Measurements from ENCODE around the gene SRGAP3. TPM values are rescaled to one million over a fixed set of nuclear protein-coding genes. Genes with fewer than 3 reads are reported as not detected.

Gene SRGAP3
- total and polyA plus RNA-seq, 2 donors (not counting 1 experiment from before 2014, with no cell fraction given): 1.4 to 1.5 TPM

GRCh38 chr3:9203317-9203716, 46.1 kb downstream of the SRGAP3 start:
- Histone ChIP-seq H3K9ac (ENCODE audit: low read length) (no peak overlapping the region), H3K9me3 (ENCODE audit: control extremely low read depth in 1 of 3, control insufficient read depth in 2 of 3, insufficient read depth in 1 of 3, low read length in 2 of 3) (no peaks in the 10 kb centered on the region), H3K4me2 (replicated peaks; ENCODE audit: low read depth, low read length, poor library complexity, severe bottlenecking) (no peak overlapping the region), H3K27ac (ENCODE audit: low read length in 2 of 2) (no peak overlapping the region), H3K4me3 (ENCODE audit: control extremely low read depth in 1 of 5, extremely low read depth in 1 of 5, insufficient read depth in 1 of 5, low read depth in 2 of 5, low read length in 4 of 5) (no peak overlapping the region), H3K79me2 (ENCODE audit: control insufficient read depth, insufficient read depth, low read length) (no peaks in the 10 kb centered on the region), H2AFZ (ENCODE audit: insufficient read depth, low read depth, low read length, poor library complexity, severe bottlenecking) (no peak overlapping the region), H3K36me3 (replicated peaks in 1 of 2; ENCODE audit: control extremely low read depth in 1 of 2, control insufficient read depth in 1 of 2, extremely low read depth in 1 of 2, insufficient read depth in 2 of 2, low read length in 1 of 2) (no peaks in the 10 kb centered on the region), H4K20me1 (ENCODE audit: control insufficient read depth, insufficient read depth, low read length, poor library complexity, severe bottlenecking) (no peaks in the 10 kb centered on the region), H3K27me3 (replicated peaks in 1 of 4; ENCODE audit: control extremely low read depth in 1 of 4, control insufficient read depth in 3 of 4, insufficient read depth in 4 of 4, low read length in 3 of 4) (peaks cover 0 to 2% (median 0%) of the 10 kb centered on the region in 4 experiments), H3K4me1 (ENCODE audit: control insufficient read depth in 2 of 2, insufficient read depth in 2 of 2, low read length in 2 of 2) (no peaks in the 10 kb centered on the region)
- TF ChIP-seq CTCF (IDR thresholded peaks at IDR 0.05) (no peak), EZH2 (IDR thresholded peaks at IDR 0.05; ENCODE audit: borderline replicate concordance, insufficient read depth, low read depth, low read length, poor library complexity, severe bottlenecking) (no peak)
- H3K27me3 Mint-ChIP-seq: peaks cover 14% of the 10 kb centered on the region
- 100% methylated on average over 2 of the region's 2 CpGs for WGBS (ENCODE audit: insufficient coverage)
- intact Hi-C loops (cut with micrococcal nuclease): no loop called here
- no peaks in the 10 kb centered on the region for H3K4me1 Mint-ChIP-seq
- H3K4me3 Mint-ChIP-seq: no peak overlapping the region
- POLR2A ChIA-PET: no interaction called here
- no peaks in the 10 kb centered on the region for H3K9me3 Mint-ChIP-seq (ENCODE audit: insufficient read depth)
- H3K27ac Mint-ChIP-seq: no peak overlapping the region
- DNase-seq: no peak
- CTCF ChIA-PET: no interaction called here
- ATAC-seq (ENCODE audit: low read depth): no peak

GRCh38 chr3:9202546-9202945, 46.9 kb downstream of the SRGAP3 start:
- H3K4me1 ChIP-seq (ENCODE audit: control insufficient read depth in 2 of 2, insufficient read depth in 2 of 2, low read length in 2 of 2): no peaks in the 10 kb centered on the region
- TF ChIP-seq CTCF (IDR thresholded peaks at IDR 0.05): no peak
- no peak for TF ChIP-seq EZH2 (IDR thresholded peaks at IDR 0.05; ENCODE audit: borderline replicate concordance, insufficient read depth, low read depth, low read length, poor library complexity, severe bottlenecking)
- intact Hi-C loops (cut with micrococcal nuclease): no loop called here
- H3K9me3 ChIP-seq (ENCODE audit: control extremely low read depth in 1 of 3, control insufficient read depth in 2 of 3, insufficient read depth in 1 of 3, low read length in 2 of 3): no peaks in the 10 kb centered on the region
- DNase-seq (no peak), ATAC-seq (ENCODE audit: low read depth) (no peak)
- ChIA-PET POLR2A (no interaction called here), CTCF (no interaction called here)
- H3K9me3 Mint-ChIP-seq (ENCODE audit: insufficient read depth): no peaks in the 10 kb centered on the region
- no peak overlapping the region for H2AFZ ChIP-seq (ENCODE audit: insufficient read depth, low read depth, low read length, poor library complexity, severe bottlenecking)
- no peak overlapping the region for H3K4me2 ChIP-seq (replicated peaks; ENCODE audit: low read depth, low read length, poor library complexity, severe bottlenecking)
- H3K27me3 Mint-ChIP-seq: peaks cover 14% of the 10 kb centered on the region
- H3K79me2 ChIP-seq (ENCODE audit: control insufficient read depth, insufficient read depth, low read length): no peaks in the 10 kb centered on the region
- no peaks in the 10 kb centered on the region for H3K27me3 ChIP-seq (replicated peaks in 1 of 4; ENCODE audit: control extremely low read depth in 1 of 4, control insufficient read depth in 3 of 4, insufficient read depth in 4 of 4, low read length in 3 of 4)
- no peaks in the 10 kb centered on the region for H4K20me1 ChIP-seq (ENCODE audit: control insufficient read depth, insufficient read depth, low read length, poor library complexity, severe bottlenecking)
- H3K4me3 ChIP-seq (ENCODE audit: control extremely low read depth in 1 of 5, extremely low read depth in 1 of 5, insufficient read depth in 1 of 5, low read depth in 2 of 5, low read length in 4 of 5): no peak overlapping the region
- 84% methylated on average over 4 of the region's 4 CpGs for WGBS (ENCODE audit: insufficient coverage)
- H3K4me3 Mint-ChIP-seq: no peak overlapping the region
- H3K27ac ChIP-seq (ENCODE audit: low read length in 2 of 2): no peak overlapping the region
- no peaks in the 10 kb centered on the region for H3K4me1 Mint-ChIP-seq
- no peaks in the 10 kb centered on the region for H3K36me3 ChIP-seq (replicated peaks in 1 of 2; ENCODE audit: control extremely low read depth in 1 of 2, control insufficient read depth in 1 of 2, extremely low read depth in 1 of 2, insufficient read depth in 2 of 2, low read length in 1 of 2)
- H3K9ac ChIP-seq (ENCODE audit: low read length): no peak overlapping the region
- H3K27ac Mint-ChIP-seq: no peak overlapping the region

Measured in B cell (primary cell).